Cardiac muscle cell (in vitro differentiated cells and primary cell): ENCODE data around the gene NUF2. TPM values are rescaled to one million over a fixed set of nuclear protein-coding genes. Genes with fewer than 3 reads are reported as not detected.

ENCODE experiments used
- DNase-seq, 2 donors: peaks; one replicate each; pipeline versions ENCODE4 v3.0.0 to v3.0.0-alpha.2; 2010 to 2017; ENCODE audit warnings: low read depth in 1 of 2, low spot score in 1 of 2
- H3K27ac ChIP-seq: fragments of 200-600 bp; sonication (generic); 2 replicates; pipeline ENCODE4 v1.5.1; 2016
- H3K27me3 ChIP-seq: fragments of 200-600 bp; sonication (generic); 2 replicates; pipeline ENCODE4 v1.6.0; 2016; ENCODE audit warnings: control low read depth
- H3K36me3 ChIP-seq: fragments of 200-600 bp; sonication (generic); 2 replicates; pipeline ENCODE4 v1.5.1; 2016; ENCODE audit warnings: control low read depth
- H3K4me1 ChIP-seq: fragments of 200-600 bp; sonication (generic); 2 replicates; pipeline ENCODE4 v1.8.1; 2017; ENCODE audit warnings: low read depth, mild to moderate bottlenecking, mixed run types
- H3K4me3 ChIP-seq: fragments of 200-600 bp; sonication (generic); 2 replicates; pipeline ENCODE4 v1.5.1; 2016; ENCODE audit warnings: mild to moderate bottlenecking
- H3K9me3 ChIP-seq: fragments of 200-600 bp; sonication (generic); 2 replicates; pipeline ENCODE4 v1.5.1; 2017; ENCODE audit warnings: low read depth, mild to moderate bottlenecking, control low read depth
- polyA plus RNA-seq: library from polyadenylated mRNA; unstranded; fragments of >200 nt; fragmentation: Nextera tagmentation; extraction: Ambion mirVana; gene quantifications from 2 replicates; pipeline ENCODE4 v1.2.1, GENCODE V29; 2016
- total RNA-seq: library from RNA; depleted of rRNA; stranded (reverse); fragments of >200 nt; gene quantifications from 2 replicates; pipeline ENCODE4 v1.2.3, GENCODE V29; 2016
- TF ChIP-seq, protein P1 (sequence below): IDR thresholded peaks from 2 replicates; pipeline ENCODE4 v1.5.1; 2012; ENCODE audit warnings: low read depth, mild to moderate bottlenecking, low read length

The NUF2 gene
- total and polyA plus RNA-seq, 2 experiments from 2014 or later, result 7.6 to 33.7 TPM

DNA sequence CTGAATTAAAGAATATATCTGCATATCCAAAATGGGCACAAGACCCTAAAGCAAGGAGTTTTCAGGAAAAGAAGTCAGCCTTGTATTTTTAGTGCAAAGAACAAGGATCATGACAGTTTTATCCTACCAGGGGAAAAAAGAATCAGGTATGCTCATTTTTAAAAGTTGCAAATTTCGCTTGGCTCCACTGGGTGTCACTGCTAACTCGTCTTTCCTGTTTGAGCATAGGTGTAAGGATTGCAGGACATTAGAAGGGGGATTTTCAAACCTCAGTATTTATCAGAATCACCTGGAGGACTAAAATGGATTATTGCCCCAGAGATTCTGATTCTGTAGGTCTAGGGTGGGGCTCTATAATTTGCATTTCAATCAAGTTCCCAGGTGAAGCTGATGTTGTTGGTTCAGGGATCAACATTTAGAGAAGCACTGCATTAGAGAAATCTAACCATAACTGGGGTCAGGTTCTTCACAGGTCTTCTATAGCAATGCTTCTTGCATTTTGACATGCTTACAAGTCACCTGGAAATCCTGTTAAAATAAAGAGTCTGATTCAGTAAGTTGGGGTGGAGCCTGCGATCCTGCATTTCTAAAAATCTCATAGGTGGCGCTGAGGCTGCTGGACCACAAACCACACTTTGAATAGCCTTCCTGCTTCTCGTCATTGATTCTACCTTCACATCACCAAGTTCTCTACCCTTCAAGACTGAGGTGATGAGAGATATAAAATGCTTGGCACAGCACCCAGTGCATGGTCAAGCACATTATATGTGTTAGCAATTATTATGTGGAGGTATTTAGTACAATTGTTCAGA, 39.6 kb downstream of the NUF2 start:
- Histone ChIP-seq H3K4me1 (no peaks in the 10 kb centered on the region), H3K9me3 (no peaks in the 10 kb centered on the region), H3K27ac (no peak overlapping the region), H3K4me3 (no peak overlapping the region), H3K36me3 (no peaks in the 10 kb centered on the region), H3K27me3 (no peaks in the 10 kb centered on the region)
- DNase-seq, result peak; percentile 34 to 50
- TF ChIP-seq, protein P1, sequence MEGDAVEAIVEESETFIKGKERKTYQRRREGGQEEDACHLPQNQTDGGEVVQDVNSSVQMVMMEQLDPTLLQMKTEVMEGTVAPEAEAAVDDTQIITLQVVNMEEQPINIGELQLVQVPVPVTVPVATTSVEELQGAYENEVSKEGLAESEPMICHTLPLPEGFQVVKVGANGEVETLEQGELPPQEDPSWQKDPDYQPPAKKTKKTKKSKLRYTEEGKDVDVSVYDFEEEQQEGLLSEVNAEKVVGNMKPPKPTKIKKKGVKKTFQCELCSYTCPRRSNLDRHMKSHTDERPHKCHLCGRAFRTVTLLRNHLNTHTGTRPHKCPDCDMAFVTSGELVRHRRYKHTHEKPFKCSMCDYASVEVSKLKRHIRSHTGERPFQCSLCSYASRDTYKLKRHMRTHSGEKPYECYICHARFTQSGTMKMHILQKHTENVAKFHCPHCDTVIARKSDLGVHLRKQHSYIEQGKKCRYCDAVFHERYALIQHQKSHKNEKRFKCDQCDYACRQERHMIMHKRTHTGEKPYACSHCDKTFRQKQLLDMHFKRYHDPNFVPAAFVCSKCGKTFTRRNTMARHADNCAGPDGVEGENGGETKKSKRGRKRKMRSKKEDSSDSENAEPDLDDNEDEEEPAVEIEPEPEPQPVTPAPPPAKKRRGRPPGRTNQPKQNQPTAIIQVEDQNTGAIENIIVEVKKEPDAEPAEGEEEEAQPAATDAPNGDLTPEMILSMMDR, result peak; percentile 52

DNA sequence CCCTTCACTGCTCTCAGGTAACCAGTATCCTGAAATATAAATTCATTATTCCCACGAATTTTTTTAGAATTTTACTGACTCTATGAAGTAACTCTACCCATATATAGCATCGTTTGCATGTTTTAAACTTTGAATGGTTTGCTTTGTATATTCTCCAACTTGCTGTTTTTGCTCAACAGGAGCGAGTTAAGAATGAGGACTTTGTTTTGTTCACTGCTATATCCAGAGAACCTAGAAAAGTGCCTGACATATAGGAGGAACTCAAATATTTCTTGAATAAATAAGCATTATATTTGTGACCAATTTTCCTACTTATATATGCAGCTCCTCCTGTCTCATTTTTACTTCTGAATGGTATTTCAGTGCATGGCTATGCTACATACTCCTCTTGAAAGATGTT, 43.4 kb downstream of the NUF2 start:
- H3K4me1 ChIP-seq, result no peaks in the 10 kb centered on the region
- TF ChIP-seq, protein P1, result no peak
- no peak overlapping the region for H3K4me3 ChIP-seq
- no peaks in the 10 kb centered on the region for H3K9me3 ChIP-seq
- H3K36me3 ChIP-seq, result no peaks in the 10 kb centered on the region
- H3K27ac ChIP-seq, result no peak overlapping the region
- no peaks in the 10 kb centered on the region for H3K27me3 ChIP-seq
- DNase-seq, result no peak

DNA sequence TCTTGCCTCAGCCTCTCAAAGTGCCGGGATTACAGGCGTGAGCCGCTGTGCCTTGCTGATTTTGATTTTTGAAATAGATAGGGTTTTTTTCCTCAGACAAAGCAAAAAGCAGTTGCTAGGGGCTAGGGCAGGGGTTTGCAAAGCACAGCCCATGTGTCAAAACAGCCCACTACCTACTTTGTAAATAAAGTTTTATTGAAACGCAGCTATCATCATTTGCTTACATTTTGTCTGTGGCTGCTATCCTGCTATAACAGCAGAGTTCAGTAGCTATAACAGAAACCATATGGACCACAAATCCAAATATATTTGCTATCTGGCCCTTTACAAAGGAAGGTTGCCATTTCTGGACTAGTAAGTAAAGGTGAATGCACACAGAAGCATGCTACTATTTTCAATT, 44.8 kb downstream of the NUF2 start:
- H3K27ac ChIP-seq, result no peak overlapping the region
- no peaks in the 10 kb centered on the region for H3K36me3 ChIP-seq
- H3K27me3 ChIP-seq, result no peaks in the 10 kb centered on the region
- TF ChIP-seq, protein P1, result no peak
- H3K4me3 ChIP-seq, result no peak overlapping the region
- DNase-seq, result no peak
- H3K9me3 ChIP-seq, result no peaks in the 10 kb centered on the region
- H3K4me1 ChIP-seq, result no peaks in the 10 kb centered on the region

DNA sequence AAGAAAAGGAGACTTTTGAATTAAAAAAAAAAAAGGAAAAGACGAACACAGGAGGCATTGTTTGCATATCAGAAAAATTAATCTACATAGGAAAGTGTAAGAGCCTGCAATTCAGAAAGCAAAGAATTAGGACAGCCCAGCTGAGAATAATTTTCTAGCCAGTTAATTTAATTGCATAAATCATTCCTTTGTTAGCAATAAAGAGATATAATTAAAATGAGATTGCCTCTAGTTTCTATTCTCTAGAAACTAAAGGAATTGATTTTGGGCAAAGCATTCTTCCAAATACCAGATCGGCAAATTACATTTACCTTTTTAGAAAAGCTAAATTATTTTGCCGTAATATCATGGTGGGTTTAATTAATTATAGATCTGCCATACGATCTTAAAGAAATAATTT, 46.0 kb downstream of the NUF2 start:
- Histone ChIP-seq H3K4me3 (no peak overlapping the region), H3K27me3 (no peaks in the 10 kb centered on the region), H3K9me3 (no peaks in the 10 kb centered on the region), H3K4me1 (no peaks in the 10 kb centered on the region), H3K36me3 (no peaks in the 10 kb centered on the region), H3K27ac (no peak overlapping the region)
- DNase-seq, result no peak
- TF ChIP-seq, protein P1, result no peak

DNA sequence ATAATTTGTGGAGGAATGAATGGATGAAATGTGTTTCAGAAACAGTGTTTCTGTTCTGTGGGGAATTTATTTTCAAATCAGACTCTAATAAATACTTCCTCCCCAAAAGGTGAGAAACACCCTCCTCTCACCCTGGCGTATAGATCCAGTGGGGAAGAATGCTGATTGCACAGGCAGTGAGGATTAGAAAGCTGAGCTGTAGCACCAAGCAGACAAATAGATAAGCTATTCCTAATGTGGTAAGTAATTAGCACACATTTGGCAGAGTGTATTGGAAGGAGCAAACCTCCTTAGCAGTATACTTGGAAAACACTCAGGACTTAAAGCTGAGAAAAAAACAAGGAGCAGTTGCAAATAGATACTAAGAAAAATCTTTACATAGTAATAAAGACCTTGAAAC, 50.8 kb downstream of the NUF2 start:
- Histone ChIP-seq H3K36me3 (no peaks in the 10 kb centered on the region), H3K27me3 (no peaks in the 10 kb centered on the region), H3K9me3 (no peaks in the 10 kb centered on the region), H3K4me3 (no peak overlapping the region), H3K27ac (no peak overlapping the region), H3K4me1 (no peaks in the 10 kb centered on the region)
- no peak for DNase-seq
- TF ChIP-seq, protein P1, result no peak
